IMR-90 (cell line): ENCODE results near the gene PARL. TPM values are rescaled to one million over a fixed set of nuclear protein-coding genes. Genes with fewer than 3 reads are reported as not detected.

Experiments used
- ATAC-seq: fragments of 200-7000 bp; cut with Tn5 transposase; 2 replicates; pipeline ENCODE4 v1.9.1; 2020; ENCODE audit warnings: low read depth, mild to moderate bottlenecking, moderate library complexity
- BruUV-seq: library from RNA; stranded (reverse); fragments of 400-500 nt; replicated peaks from 2 replicates; lab custom pipeline; 2021; lab: Mats Ljungman, UMichigan
- CTCF ChIA-PET: fragments of 300-600 bp; formaldehyde crosslinking; extraction: SDS; loops from one replicate; lab custom pipeline; 2021; ENCODE audit warnings: antibody characterized with exemption; lab: Yijun Ruan, JAX
- POLR2A ChIA-PET: fragments of 300-600 bp; sonication (Branson Sonifier 250); formaldehyde crosslinking; loops from one replicate; lab custom pipeline; 2022; ENCODE audit warnings: antibody characterized with exemption; ENCODE audit not compliant: unreplicated experiment; lab: Charles Lee
- DNase-seq: peaks from one replicate; pipeline ENCODE4 v3.0.0; 2013
- H2AFZ ChIP-seq: replicated peaks from 2 replicates; pipeline ENCODE3; 2013; ENCODE audit warnings: low read length, mild to moderate bottlenecking; ENCODE audit not compliant: poor library complexity
- H2AK5ac ChIP-seq: 2 replicates; pipeline ENCODE4 v1.6.1; 2013; ENCODE audit warnings: low read depth, low read length, inconsistent platforms
- H2AK9ac ChIP-seq: replicated peaks from 2 replicates; pipeline ENCODE3; 2013; ENCODE audit warnings: mild to moderate bottlenecking, low read depth, low read length, moderate library complexity; ENCODE audit not compliant: poor library complexity
- H2BK120ac ChIP-seq: 2 replicates; pipeline ENCODE4 v1.6.1; 2013; ENCODE audit warnings: low read depth, low read length, inconsistent platforms
- H2BK15ac ChIP-seq: 3 replicates; pipeline ENCODE4 v1.6.1; 2013; ENCODE audit warnings: low read depth, low read length, inconsistent platforms
- H2BK20ac ChIP-seq: 2 replicates; pipeline ENCODE4 v1.6.1; 2013; ENCODE audit warnings: low read depth, mild to moderate bottlenecking, inconsistent platforms, low read length, moderate library complexity
- H2BK5ac ChIP-seq: 2 replicates; pipeline ENCODE4 v1.6.1; 2013; ENCODE audit warnings: mild to moderate bottlenecking, low read depth, low read length, inconsistent platforms; ENCODE audit not compliant: poor library complexity, severe bottlenecking
- H3K14ac ChIP-seq: replicated peaks from 2 replicates; pipeline ENCODE4 v1.6.1; 2013; ENCODE audit warnings: low read depth, low read length, inconsistent platforms
- H3K18ac ChIP-seq: 2 replicates; pipeline ENCODE4 v1.6.1; 2013; ENCODE audit warnings: low read depth, low read length, control low read depth
- H3K23ac ChIP-seq: 2 replicates; pipeline ENCODE4 v1.6.1; 2013; ENCODE audit warnings: low read depth, low read length, inconsistent platforms
- H3K27ac ChIP-seq: 2 replicates; pipeline ENCODE4 v1.5.1; 2013; ENCODE audit warnings: mild to moderate bottlenecking, control low read depth, low read length; ENCODE audit not compliant: insufficient read depth
- H3K27me3 ChIP-seq: 2 replicates; pipeline ENCODE4 v1.6.1; 2013; ENCODE audit warnings: low read length; ENCODE audit not compliant: control insufficient read depth, insufficient read depth
- H3K36me3 ChIP-seq: 2 replicates; pipeline ENCODE4 v1.6.1; 2013; ENCODE audit warnings: low read length, mixed read lengths; ENCODE audit not compliant: control insufficient read depth, insufficient read depth
- H3K4ac ChIP-seq: 2 replicates; pipeline ENCODE4 v1.6.1; 2013; ENCODE audit warnings: low read depth, low read length, inconsistent platforms
- H3K4me1 ChIP-seq: 2 replicates; pipeline ENCODE4 v1.6.1; 2013; ENCODE audit warnings: low read length, mixed read lengths; ENCODE audit not compliant: control insufficient read depth, insufficient read depth
- H3K4me2 ChIP-seq: 2 replicates; pipeline ENCODE4 v1.6.1; 2013; ENCODE audit warnings: low read depth, mild to moderate bottlenecking, control low read depth, low read length, moderate library complexity
- H3K4me3 ChIP-seq: 2 replicates; pipeline ENCODE4 v1.5.1; 2013; ENCODE audit warnings: low read depth, mild to moderate bottlenecking, control low read depth, low read length, moderate library complexity; ENCODE audit not compliant: insufficient read depth
- H3K56ac ChIP-seq: 2 replicates; pipeline ENCODE4 v1.6.1; 2013; ENCODE audit warnings: low read length, inconsistent platforms; ENCODE audit not compliant: insufficient read depth; ENCODE audit errors: extremely low read depth
- H3K79me1 ChIP-seq, 2 experiments: 2 replicates each; pipeline ENCODE4 v1.6.1; 2013; ENCODE audit warnings: low read length in 2 of 2, inconsistent platforms in 1 of 2, low read depth in 1 of 2
- H3K9ac ChIP-seq: 2 replicates; pipeline ENCODE4 v1.6.1; 2013; ENCODE audit warnings: low read depth, low read length, control low read depth
- H3K9me1 ChIP-seq: 2 replicates; pipeline ENCODE4 v1.6.1; 2013; ENCODE audit warnings: low read length, inconsistent platforms; ENCODE audit not compliant: insufficient read depth
- H3K9me3 ChIP-seq: 2 replicates; pipeline ENCODE4 v1.6.1; 2013; ENCODE audit warnings: low read length; ENCODE audit not compliant: control insufficient read depth, insufficient read depth
- H4K20me1 ChIP-seq: 2 replicates; pipeline ENCODE4 v1.6.1; 2013; ENCODE audit warnings: low read length, inconsistent platforms; ENCODE audit not compliant: insufficient read depth
- H4K5ac ChIP-seq: 2 replicates; pipeline ENCODE4 v1.6.1; 2013; ENCODE audit warnings: mild to moderate bottlenecking, low read depth, low read length, control low read depth
- H4K8ac ChIP-seq, 2 experiments: 2 replicates each; pipeline ENCODE4 v1.6.1; 2013; ENCODE audit warnings: low read depth in 2 of 2, low read length in 2 of 2, control low read depth in 1 of 2, inconsistent platforms in 1 of 2
- H4K91ac ChIP-seq: 2 replicates; pipeline ENCODE4 v1.6.1; 2013; ENCODE audit warnings: low read depth, low read length, inconsistent platforms; ENCODE audit not compliant: insufficient read depth
- BHLHE40 ChIP-seq: fragments of 150-350 bp; IDR thresholded peaks from 2 replicates; pipeline ENCODE4 v1.6.1; 2016; ENCODE audit warnings: mild to moderate bottlenecking, low read depth, low read length
- CEBPB ChIP-seq: IDR thresholded peaks from 2 replicates; pipeline ENCODE4 v1.6.1; 2012; ENCODE audit warnings: low read depth, low read length, improper control_type of control experiment
- CHD1 ChIP-seq: IDR thresholded peaks from 2 replicates; pipeline ENCODE4 v1.6.1; 2012; ENCODE audit warnings: low read depth, low read length, improper control_type of control experiment
- CTCF ChIP-seq: conservative IDR thresholded peaks from 2 replicates; pipeline ENCODE4 v1.5.1; 2012; ENCODE audit warnings: mild to moderate bottlenecking, low read depth, low read length, improper control_type of control experiment
- ELK1 ChIP-seq: fragments of 150-350 bp; IDR thresholded peaks from 2 replicates; pipeline ENCODE4 v1.6.1; 2016; ENCODE audit warnings: low read depth, mild to moderate bottlenecking, low read length, moderate library complexity, borderline replicate concordance
- MAFK ChIP-seq: IDR thresholded peaks from 2 replicates; pipeline ENCODE4 v1.6.1; 2012; ENCODE audit warnings: low read depth, low read length, improper control_type of control experiment
- MAZ ChIP-seq: IDR thresholded peaks from 2 replicates; pipeline ENCODE4 v1.6.1; 2012; ENCODE audit warnings: low read depth, mild to moderate bottlenecking, low read length, improper control_type of control experiment, moderate library complexity, borderline replicate concordance
- MXI1 ChIP-seq: IDR thresholded peaks from 2 replicates; pipeline ENCODE4 v1.6.1; 2012; ENCODE audit warnings: low read depth, mild to moderate bottlenecking, low read length, moderate library complexity, borderline replicate concordance
- NFE2L2 ChIP-seq: fragments of 150-350 bp; IDR thresholded peaks from 2 replicates; pipeline ENCODE4 v1.6.1; 2016; ENCODE audit warnings: low read depth, mild to moderate bottlenecking, low read length
- POLR2A ChIP-seq: IDR thresholded peaks from 2 replicates; pipeline ENCODE4 v1.6.1; 2012; ENCODE audit warnings: mild to moderate bottlenecking, low read depth, low read length
- RAD21 ChIP-seq: IDR thresholded peaks from 2 replicates; pipeline ENCODE4 v1.6.1; 2012; ENCODE audit warnings: low read length, improper control_type of control experiment
- RCOR1 ChIP-seq: IDR thresholded peaks from 2 replicates; pipeline ENCODE4 v1.6.1; 2012; ENCODE audit warnings: mild to moderate bottlenecking, low read length, improper control_type of control experiment; ENCODE audit not compliant: insufficient replicate concordance
- SMC3 ChIP-seq: fragments of 150-350 bp; IDR thresholded peaks from 2 replicates; pipeline ENCODE4 v1.6.1; 2016; ENCODE audit warnings: low read depth, mild to moderate bottlenecking, antibody characterized with exemption, low read length, moderate library complexity
- USF2 ChIP-seq: fragments of 150-350 bp; IDR thresholded peaks from 2 replicates; pipeline ENCODE4 v1.6.1; 2017; ENCODE audit warnings: mild to moderate bottlenecking, antibody characterized with exemption, low read length, low read depth
- WGBS, 2 experiments: methylation state at CpG; one replicate each; pipeline versions ENCODE4 v1.1.5 to v1.1.7; 2013; ENCODE audit warnings: missing lambda C conversion rate in 2 of 2; ENCODE audit not compliant: insufficient read length in 1 of 2; ENCODE audit errors: extremely low coverage in 2 of 2; 5-methylcytosine and 5-hydroxymethylcytosine counted together
- dilution Hi-C: fragments of 300-500 bp; cut with HindIII; formaldehyde crosslinking; loops from one replicate; pipeline ENCODE4 v1.14.3; 2018; ENCODE audit warnings: low sequenced_read_pairs; ENCODE audit not compliant: unreplicated experiment
- in situ Hi-C: fragments of 300-500 bp; cut with MboI; formaldehyde crosslinking; loops from 3 replicates; pipeline ENCODE4 v1.14.3; 2019; ENCODE audit warnings: low sequenced_read_pairs, inconsistent platforms, mixed read lengths
- intact Hi-C: fragments of 100-400 bp; cut with micrococcal nuclease; formaldehyde crosslinking; loops from 2 replicates; pipeline ENCODE4 v1.10.0; 2022
- polyA plus RNA-seq, 3 experiments: library from polyadenylated mRNA; depleted of rRNA; stranded (reverse); fragments of >200 nt; gene quantifications; 2 replicates each; pipeline ENCODE4 v1.2.3, GENCODE V29; 2012; ENCODE audit warnings: low replicate concordance in 1 of 3
- total RNA-seq: library from RNA; depleted of rRNA; stranded (reverse); fragments of >200 nt; gene quantifications from 2 replicates; pipeline ENCODE4 v1.2.3, GENCODE V29; 2012

PARL gene
- total and polyA plus RNA-seq, 2 of the 4 experiments (the other 2 are of a cell fraction): 35.5 to 42.6 TPM

- BruUV-seq: no TSS peak
- in situ Hi-C loops (no loop called here), dilution Hi-C loops (no loop called here), intact Hi-C loops (no loop called here)
- no peak overlapping the region for H3K14ac ChIP-seq
- H3K23ac ChIP-seq: no peak overlapping the region
- TF ChIP-seq USF2 (no peak), CEBPB (no peak), BHLHE40 (no peak), ELK1 (no peak), RCOR1 (no peak), CTCF (no peak), SMC3 (no peak), POLR2A (no peak), NFE2L2 (no peak), MXI1 (no peak), RAD21 (no peak), CHD1 (no peak), MAFK (no peak), MAZ (no peak)
- DNase-seq (no peak), ATAC-seq (no peak)
- H2BK20ac ChIP-seq: no peak overlapping the region
- peaks cover 5 to 12% of the 10 kb centered on the region in 2 experiments; a peak in 2 of 4 replicates for H3K79me1 ChIP-seq
- no peak overlapping the region for H2AK9ac ChIP-seq
- H2BK5ac ChIP-seq: no peak overlapping the region
- H3K56ac ChIP-seq: no peak overlapping the region
- H3K9me3 ChIP-seq: no peaks in the 10 kb centered on the region
- H3K27ac ChIP-seq: no peak overlapping the region
- H4K5ac ChIP-seq: no peak overlapping the region
- H3K4me1 ChIP-seq: no peaks in the 10 kb centered on the region
- no peak overlapping the region for H2BK120ac ChIP-seq
- no peak overlapping the region for H2AFZ ChIP-seq
- no peak overlapping the region for H3K18ac ChIP-seq
- no peak overlapping the region for H2BK15ac ChIP-seq
- H3K9ac ChIP-seq: no peak overlapping the region
- no peaks in the 10 kb centered on the region for H3K9me1 ChIP-seq
- H3K4ac ChIP-seq: no peak overlapping the region
- H3K4me3 ChIP-seq: no peak overlapping the region
- H4K8ac ChIP-seq: no peak overlapping the region
- no peak overlapping the region for H4K91ac ChIP-seq
- H2AK5ac ChIP-seq: no peak overlapping the region
- WGBS, 2 experiments: 95% methylated on average over 5 of the region's 9 CpGs; no CpG with 5 or more reads in 1 of the 2 experiments
- H3K4me2 ChIP-seq: no peak overlapping the region
- peaks cover 39% of the 10 kb centered on the region for H3K36me3 ChIP-seq
- POLR2A ChIA-PET: no interaction called here
- no peaks in the 10 kb centered on the region for H3K27me3 ChIP-seq
- H4K20me1 ChIP-seq: peaks cover 10% of the 10 kb centered on the region
- CTCF ChIA-PET: no interaction called here
Observed at GRCh38 chr3:183830187-183830586, 54.5 kb downstream of the PARL start.
